Measurements from ENCODE around the gene ARHGAP9. TPM values are rescaled to one million over a fixed set of nuclear protein-coding genes. Genes with fewer than 3 reads are reported as not detected.

The ARHGAP9 gene
- total and polyA plus RNA-seq, 2 of the 4 experiments (the other 2 are of a cell fraction): 0.18 to 0.79 TPM

- Histone ChIP-seq H3K27ac (ENCODE audit: insufficient read depth, low read length) (peak overlapping the region; percentile 67; the same call in 1 of the 2 replicates), H3K4me3 (ENCODE audit: insufficient read depth, low read depth, low read length) (peak overlapping the region; percentile 56), H3K14ac (replicated peaks; ENCODE audit: low read depth, low read length) (peak overlapping the region; percentile 73), H3K4me2 (ENCODE audit: low read depth, low read length) (peak overlapping the region; percentile 97), H2BK5ac (ENCODE audit: low read depth, low read length, poor library complexity, severe bottlenecking) (peak overlapping the region; percentile 57), H3K4ac (ENCODE audit: low read depth, low read length) (peak overlapping the region; percentile 70), H2AFZ (replicated peaks; ENCODE audit: low read length, poor library complexity) (peak overlapping the region; percentile 93), H3K9me1 (ENCODE audit: insufficient read depth, low read length) (peaks cover 4% of the 10 kb centered on the region; the same call in 1 of the 2 replicates), H3K79me1 (ENCODE audit: low read depth in 1 of 2, low read length in 2 of 2) (peaks cover 0 to 6% of the 10 kb centered on the region in 2 experiments; a peak in 1 of 4 replicates), H4K20me1 (ENCODE audit: insufficient read depth, low read length) (no peaks in the 10 kb centered on the region), H2AK9ac (replicated peaks; ENCODE audit: low read depth, low read length, poor library complexity) (peak overlapping the region; percentile 96), H3K56ac (ENCODE audit: extremely low read depth, insufficient read depth, low read length) (peak overlapping the region; percentile 84), H4K5ac (ENCODE audit: low read depth, low read length) (no peak overlapping the region), H2AK5ac (ENCODE audit: low read depth, low read length) (peak overlapping the region; percentile 61), H3K4me1 (ENCODE audit: control insufficient read depth, insufficient read depth, low read length) (peaks cover 7% of the 10 kb centered on the region), H2BK20ac (ENCODE audit: low read depth, low read length) (0 out of 2 replicates have a peak overlapping the region, but pooled peaks have one; percentile 5), H3K36me3 (ENCODE audit: control insufficient read depth, insufficient read depth, low read length) (no peaks in the 10 kb centered on the region), H2BK120ac (ENCODE audit: low read depth, low read length) (peak overlapping the region; percentile 68), H3K27me3 (ENCODE audit: control insufficient read depth, insufficient read depth, low read length) (no peaks in the 10 kb centered on the region), H4K91ac (ENCODE audit: insufficient read depth, low read depth, low read length) (peak overlapping the region; percentile 72; the same call in 1 of the 2 replicates), H2BK15ac (ENCODE audit: low read depth, low read length) (no peak overlapping the region; the same call in 2 of the 3 replicates), H4K8ac (ENCODE audit: low read depth in 2 of 2, low read length in 2 of 2) (peak overlapping the region; percentile 55 to 88; a peak in 3 of 4 replicates), H3K23ac (ENCODE audit: low read depth, low read length) (peak overlapping the region; percentile 67), H3K9ac (ENCODE audit: low read depth, low read length) (peak overlapping the region; percentile 68), H3K9me3 (ENCODE audit: control insufficient read depth, insufficient read depth, low read length) (no peaks in the 10 kb centered on the region), H3K18ac (ENCODE audit: low read depth, low read length) (peak overlapping the region; percentile 48; the same call in 1 of the 2 replicates)
- no TSS peak for BruUV-seq (replicated peaks)
- dilution Hi-C loops (cut with HindIII; ENCODE audit: low sequenced_read_pairs, unreplicated experiment): no loop called here
- in situ Hi-C loops (cut with MboI; ENCODE audit: low sequenced_read_pairs): no loop called here
- WGBS, 2 experiments (ENCODE audit: extremely low coverage in 2 of 2, insufficient read length in 1 of 2): 0% methylated on average over 2 of the region's 32 CpGs; no CpG with 5 or more reads in 1 of the 2 experiments
- peak; percentile 57 for DNase-seq
- ChIA-PET POLR2A (ENCODE audit: unreplicated experiment) (no interaction called here), CTCF (interaction anchor here (2.7 kb wide), 1 partner anchor 9 kb away, joined by 14 read pairs; no protein-coding TSS in a partner anchor)
- ATAC-seq (ENCODE audit: low read depth): peak; percentile 32
- TF ChIP-seq MXI1 (IDR thresholded peaks at IDR 0.05; ENCODE audit: borderline replicate concordance, low read depth, low read length) (no peak), RCOR1 (IDR thresholded peaks at IDR 0.05; ENCODE audit: insufficient replicate concordance, low read length) (no peak), MAZ (IDR thresholded peaks at IDR 0.05; ENCODE audit: borderline replicate concordance, low read depth, low read length) (peak; percentile 48; the same call in 1 of the 2 replicates), MAFK (IDR thresholded peaks at IDR 0.05; ENCODE audit: low read depth, low read length) (no peak), CEBPB (IDR thresholded peaks at IDR 0.05; ENCODE audit: low read depth, low read length) (no peak), CHD1 (IDR thresholded peaks at IDR 0.05; ENCODE audit: low read depth, low read length) (no peak), ELK1 (IDR thresholded peaks at IDR 0.05; ENCODE audit: borderline replicate concordance, low read depth, low read length) (no peak)
- TF ChIP-seq, protein P1, sequence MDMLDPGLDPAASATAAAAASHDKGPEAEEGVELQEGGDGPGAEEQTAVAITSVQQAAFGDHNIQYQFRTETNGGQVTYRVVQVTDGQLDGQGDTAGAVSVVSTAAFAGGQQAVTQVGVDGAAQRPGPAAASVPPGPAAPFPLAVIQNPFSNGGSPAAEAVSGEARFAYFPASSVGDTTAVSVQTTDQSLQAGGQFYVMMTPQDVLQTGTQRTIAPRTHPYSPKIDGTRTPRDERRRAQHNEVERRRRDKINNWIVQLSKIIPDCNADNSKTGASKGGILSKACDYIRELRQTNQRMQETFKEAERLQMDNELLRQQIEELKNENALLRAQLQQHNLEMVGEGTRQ (IDR thresholded peaks at IDR 0.05; ENCODE audit: low read depth, low read length): no peak
- intact Hi-C loops (cut with micrococcal nuclease): loop anchor here (5.0 kb wide), 1 partner anchor 161 kb away; no protein-coding TSS in a partner anchor
Observed at GRCh38 chr12:57461276-57461916, 18.3 kb downstream of the ARHGAP9 start.
